Measurements from ENCODE around the gene TRIP11. TPM values are rescaled to one million over a fixed set of nuclear protein-coding genes. Genes with fewer than 3 reads are reported as not detected.

Gene TRIP11
- total RNA-seq, 1 experiment from 2014 or later = 8.8 TPM

DNA sequence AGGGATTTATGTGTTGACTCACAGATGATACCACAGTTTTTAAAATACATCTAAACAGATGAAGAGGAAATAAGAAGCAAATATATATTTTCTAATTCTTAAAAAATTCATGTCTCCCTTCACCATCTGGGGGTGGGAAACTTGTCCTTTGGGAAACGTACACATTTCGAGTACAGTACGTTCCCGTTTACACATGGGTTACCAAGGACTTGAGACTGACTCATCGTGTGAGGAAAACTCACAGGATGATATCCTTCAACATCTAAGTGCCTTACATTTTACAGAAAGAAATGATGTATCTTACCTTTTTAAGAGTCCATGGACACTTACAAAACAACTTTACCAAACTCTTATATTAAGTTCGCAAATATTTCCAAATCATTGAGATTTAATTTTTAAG, 76.4 kb downstream of the TRIP11 start:
- no peak for DNase-seq (ENCODE audit: low spot score)
- in situ Hi-C loops (cut with HindIII; ENCODE audit: low sequenced_read_pairs) = no loop called here

DNA sequence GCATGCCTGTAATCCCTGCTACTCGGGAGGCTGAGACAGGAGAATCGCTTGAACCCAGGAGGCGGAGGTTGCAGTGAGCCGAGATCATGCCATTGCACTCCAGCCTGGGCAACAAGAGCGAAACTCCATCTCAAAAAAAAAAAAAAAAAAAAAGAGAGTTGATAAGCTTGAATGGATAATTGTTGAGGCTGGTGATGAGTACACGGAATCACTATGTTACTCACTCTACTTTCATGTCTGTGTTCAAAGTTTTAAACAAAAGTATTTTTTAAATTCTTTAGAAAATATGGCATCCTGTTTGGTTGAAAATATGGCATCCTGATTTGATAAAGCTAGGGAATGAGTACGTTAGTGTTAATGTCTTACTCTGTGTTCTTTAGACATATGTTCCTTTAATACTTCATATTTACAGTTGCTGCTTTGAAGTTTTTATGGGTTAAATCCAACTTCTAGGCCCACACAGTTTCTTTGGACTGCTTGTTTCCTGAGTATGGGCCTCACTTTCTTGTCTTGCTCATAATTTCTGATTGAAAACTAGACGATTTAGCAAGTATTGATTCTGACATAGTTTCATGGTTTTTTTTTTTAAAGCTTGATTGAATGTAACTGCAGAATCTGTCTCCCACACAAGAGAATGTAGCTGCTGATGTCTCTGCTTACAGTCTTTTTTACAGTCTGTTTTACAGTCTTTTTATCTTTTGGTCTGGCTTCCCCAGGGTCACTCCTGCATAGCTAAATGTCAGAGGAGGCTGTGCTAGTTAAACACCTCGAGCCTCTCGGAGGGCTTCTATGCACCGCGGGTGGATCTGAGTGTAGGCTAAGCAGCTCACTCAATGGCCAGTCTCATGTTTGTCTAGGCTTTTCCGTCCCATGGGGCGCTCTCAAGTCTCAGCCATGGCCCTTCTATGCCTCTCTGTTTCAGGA, 78.3 kb downstream of the TRIP11 start:
- in situ Hi-C loops (cut with HindIII; ENCODE audit: low sequenced_read_pairs) = no loop called here
- no peak for DNase-seq (ENCODE audit: low spot score)

DNA sequence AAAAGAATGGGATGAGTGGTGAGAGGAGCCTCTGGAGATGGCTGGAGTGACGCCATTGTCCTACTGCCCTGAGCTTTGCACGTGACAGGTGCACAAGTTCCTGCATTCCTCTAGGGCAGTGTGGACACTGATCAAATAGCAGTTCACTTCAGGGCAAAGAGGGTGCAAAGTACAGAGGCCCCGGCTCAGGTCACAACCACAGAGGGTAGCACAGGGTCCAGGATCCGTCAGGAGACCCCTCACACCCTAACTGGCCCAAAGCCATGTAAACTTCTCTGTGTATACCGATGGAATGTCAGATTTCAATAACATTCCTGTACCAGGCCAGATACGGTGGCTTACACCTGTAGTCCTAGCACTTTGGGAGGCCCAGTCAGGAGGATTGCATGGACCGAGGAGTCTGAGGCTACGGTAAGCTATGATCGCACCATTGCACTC, 82.0 kb downstream of the TRIP11 start:
- in situ Hi-C loops (cut with HindIII; ENCODE audit: low sequenced_read_pairs) = no loop called here
- no peak for DNase-seq (ENCODE audit: low spot score)

DNA sequence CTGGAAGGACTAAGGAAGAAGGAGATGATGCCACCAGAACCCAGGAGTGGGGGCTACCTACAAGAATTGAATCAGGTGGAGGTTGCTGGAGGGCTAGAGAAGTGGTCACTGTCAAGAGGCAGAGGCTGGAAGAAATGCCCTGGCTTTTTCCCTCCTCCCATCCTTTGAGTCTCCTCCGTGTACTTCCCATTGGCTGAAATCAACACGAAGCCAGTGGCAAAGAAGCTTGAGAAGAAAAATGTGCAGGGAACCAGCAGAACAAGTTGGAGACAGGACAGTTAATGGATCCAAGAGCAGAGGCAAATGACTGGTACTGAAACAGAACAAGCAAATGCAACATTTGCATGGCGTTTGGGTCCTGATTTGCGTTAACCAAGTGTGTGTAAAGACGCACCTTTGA, 83.2 kb downstream of the TRIP11 start:
- no peak for DNase-seq (ENCODE audit: low spot score)
- in situ Hi-C loops (cut with HindIII; ENCODE audit: low sequenced_read_pairs) = no loop called here

DNA sequence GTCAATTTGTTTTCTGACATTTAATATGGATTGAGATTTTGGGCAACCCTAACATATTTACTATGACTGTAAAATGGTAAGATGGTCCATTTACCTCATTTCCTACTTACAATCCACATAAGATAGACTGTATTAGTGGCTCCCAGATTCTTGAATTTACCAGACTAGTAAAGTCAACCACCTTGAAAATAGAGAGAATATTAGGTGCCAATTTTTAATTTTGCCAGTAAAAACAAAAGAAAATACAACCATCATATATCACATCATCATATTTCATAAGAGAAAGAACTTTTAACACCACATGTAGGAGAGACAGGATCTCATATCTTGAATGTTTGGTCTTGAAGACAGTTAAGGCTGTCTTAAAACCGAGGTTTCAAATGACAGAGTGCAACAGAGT, 84.7 kb downstream of the TRIP11 start:
- DNase-seq (ENCODE audit: low spot score) = no peak
- in situ Hi-C loops (cut with HindIII; ENCODE audit: low sequenced_read_pairs) = no loop called here

DNA sequence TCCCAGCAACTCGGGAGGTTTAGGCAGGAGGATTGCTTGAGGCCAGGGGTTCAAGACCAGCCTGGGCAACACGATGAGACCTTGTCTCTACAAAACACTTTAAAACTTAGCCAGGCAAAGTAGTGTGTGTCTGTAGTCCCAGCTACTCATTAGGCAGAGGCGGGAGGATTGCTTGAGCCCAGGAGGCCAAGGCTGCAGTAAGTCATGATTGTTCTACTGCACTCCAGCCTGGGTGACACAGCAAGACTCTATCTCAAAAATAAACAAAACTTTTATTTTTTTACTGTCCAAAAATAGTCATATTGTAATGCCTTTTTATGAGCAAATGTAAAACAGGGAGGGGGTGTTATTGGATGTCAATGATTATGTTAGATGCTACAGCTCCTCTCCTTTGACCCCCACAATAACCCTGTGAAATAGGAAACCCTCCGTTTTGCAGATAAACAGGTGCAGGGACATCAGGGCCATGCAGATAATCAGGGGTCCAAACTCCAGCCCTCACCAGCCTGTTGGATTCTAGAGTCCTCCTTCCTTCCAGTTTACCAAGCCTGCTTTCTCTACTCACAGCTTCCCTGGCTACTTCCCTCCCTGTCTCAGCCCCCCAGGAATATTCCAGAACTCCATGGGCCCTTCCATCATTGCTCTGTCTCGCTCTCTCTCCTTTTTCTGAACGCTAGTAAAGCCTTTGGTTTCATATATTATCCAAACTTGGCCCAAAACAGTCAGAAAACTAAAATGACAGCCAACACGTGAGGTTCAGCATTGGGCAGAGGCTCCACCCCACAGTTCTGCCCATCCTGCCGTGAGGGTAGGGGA, 86.5 kb downstream of the TRIP11 start:
- DNase-seq (ENCODE audit: low spot score) = no peak
- in situ Hi-C loops (cut with HindIII; ENCODE audit: low sequenced_read_pairs) = no loop called here

DNA sequence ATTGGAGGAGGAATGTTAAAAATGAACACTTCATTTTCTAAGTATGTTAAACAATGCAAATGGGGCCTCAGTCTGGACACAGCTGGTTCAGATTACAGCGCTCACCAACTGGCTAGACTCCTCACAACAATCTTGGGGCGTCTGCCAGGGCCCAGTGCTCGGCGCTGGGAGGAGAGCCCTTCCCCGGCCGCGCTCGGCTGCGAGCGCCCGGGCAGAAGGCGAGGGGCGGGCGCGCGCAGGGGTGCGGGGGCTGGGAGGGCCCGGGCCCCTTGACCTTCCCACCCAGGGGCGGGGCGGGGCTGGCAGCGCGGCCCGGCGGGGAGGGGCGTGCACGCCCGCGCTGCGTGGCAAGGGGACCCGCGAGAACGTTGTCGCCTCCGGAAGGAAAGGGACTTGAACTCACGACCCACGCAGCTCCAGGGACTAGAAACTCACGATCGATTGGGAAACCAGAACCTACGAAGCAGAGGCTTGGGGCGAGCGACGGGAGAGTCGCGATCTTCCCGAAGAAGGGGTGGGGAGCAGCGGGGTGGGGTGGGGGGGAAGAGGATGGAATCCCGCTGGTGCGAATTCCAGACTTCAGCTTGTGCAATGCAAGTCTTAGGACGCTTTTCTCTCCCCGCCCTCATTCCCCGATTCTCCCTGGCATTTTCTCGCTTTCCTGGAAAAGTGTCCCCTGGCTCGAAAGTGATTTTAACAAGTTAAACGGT, 92.2 kb downstream of the TRIP11 start, which contains the start of gene FBLN5:
FBLN5 (minus strand) TSS at position 220 of the 710 bp plus-strand sequence. CDS start 465 bp downstream, outside the sequence.
- in situ Hi-C loops (cut with HindIII; ENCODE audit: low sequenced_read_pairs) = no loop called here
- no peak for DNase-seq (ENCODE audit: low spot score)

DNA sequence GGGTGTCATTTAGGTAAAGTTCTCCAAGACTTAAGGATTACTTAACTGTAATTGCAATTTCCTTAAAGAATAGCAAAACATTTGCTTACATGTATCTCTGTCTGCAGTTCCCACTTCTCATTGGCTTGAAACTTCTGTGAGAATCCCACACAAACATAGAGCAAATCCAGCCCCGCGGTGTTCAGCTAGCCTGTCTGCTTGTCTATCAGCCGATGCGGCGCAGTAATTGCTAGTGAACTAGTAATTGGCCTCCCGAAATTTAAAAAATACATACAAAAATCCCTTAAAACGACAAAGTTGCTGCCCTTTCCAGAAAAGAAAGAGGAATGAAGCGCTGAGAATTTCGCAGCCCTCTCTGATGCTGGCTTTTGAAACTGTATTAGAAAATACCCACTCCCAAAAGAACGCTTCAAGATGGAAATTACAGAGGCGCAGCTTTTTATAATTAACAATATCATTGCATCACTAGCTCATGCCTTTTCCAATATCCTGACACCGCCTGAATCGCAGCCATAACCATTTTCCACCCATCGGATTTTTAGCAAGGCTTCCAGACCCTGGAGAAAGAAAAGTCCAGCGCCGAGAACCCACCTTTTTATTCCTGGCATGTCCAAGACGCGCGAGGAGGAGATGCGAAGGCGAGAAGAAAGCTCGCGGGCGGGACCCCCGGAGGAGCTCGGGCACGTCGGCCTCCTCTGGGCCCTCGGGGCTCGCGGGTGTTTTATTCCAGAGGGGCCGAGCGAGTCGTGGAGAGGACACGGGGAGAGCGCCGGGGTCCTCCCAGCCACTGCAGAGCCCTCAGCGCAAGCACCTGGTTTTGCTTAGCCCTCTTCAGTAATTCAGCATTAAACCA, 93.0 kb downstream of the TRIP11 start:
- in situ Hi-C loops (cut with HindIII; ENCODE audit: low sequenced_read_pairs) = no loop called here
- DNase-seq (ENCODE audit: low spot score) = no peak

DNA sequence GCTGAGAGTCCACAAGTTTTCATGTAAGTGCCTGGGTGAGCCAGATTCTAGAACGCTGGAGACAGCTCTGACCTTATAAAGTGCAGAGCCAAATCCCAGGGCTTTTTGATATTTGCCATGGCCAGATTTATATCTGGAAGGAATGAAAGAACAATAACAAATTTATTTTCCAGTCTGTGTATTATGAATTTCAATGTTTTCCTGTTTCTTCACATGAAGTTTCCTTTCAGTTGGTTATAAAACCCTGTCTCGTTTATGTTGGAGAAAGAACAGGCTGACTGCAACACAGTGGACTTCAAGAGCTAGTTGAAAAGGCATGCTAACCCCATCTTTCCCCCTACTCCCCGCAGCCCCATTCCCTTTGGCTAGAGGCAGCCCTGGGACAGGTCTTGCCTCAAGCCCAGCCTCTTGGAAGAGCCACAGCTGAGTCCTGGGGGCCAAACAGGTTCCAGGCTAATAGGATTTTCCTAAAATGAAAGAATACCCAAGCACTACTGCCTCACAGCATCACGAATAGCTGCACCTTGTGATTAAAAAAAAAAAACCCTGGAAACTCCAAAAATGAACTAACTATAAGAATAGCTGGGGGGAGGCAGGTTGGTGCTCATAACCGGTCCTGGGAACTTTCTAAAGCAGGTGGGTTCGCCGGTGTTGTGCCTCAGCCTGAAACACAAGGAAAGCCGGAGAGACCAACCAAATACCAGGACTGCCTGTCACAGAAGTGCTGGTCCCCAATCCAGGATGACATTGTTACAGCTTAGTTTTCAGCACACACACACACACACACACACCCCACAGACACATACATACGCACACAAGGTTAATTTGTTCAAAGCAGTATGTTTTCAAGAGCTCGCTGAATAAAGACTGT, 93.9 kb downstream of the TRIP11 start:
- in situ Hi-C loops (cut with HindIII; ENCODE audit: low sequenced_read_pairs) = no loop called here
- DNase-seq (ENCODE audit: low spot score) = no peak

DNA sequence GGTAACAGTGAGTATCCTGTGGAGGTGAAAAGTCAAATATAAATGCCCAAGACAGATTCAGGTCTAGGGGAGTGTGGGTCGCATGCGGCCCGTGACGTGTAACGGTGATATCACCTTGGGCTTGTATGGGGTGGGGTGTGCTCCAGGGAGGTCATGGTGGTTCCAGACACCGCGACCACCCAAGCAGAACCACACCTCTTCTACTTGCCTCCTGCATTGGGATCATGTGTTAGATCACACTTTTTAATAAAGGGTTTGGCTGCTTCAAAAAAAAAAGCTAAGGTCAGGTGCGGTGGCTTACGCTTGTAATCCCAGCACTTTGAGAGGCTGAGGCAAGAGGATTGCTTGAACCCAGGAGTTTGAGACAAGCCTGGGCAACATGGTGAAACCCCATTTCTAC, 96.9 kb downstream of the TRIP11 start:
- in situ Hi-C loops (cut with HindIII; ENCODE audit: low sequenced_read_pairs) = no loop called here
- no peak for DNase-seq (ENCODE audit: low spot score)

DNA sequence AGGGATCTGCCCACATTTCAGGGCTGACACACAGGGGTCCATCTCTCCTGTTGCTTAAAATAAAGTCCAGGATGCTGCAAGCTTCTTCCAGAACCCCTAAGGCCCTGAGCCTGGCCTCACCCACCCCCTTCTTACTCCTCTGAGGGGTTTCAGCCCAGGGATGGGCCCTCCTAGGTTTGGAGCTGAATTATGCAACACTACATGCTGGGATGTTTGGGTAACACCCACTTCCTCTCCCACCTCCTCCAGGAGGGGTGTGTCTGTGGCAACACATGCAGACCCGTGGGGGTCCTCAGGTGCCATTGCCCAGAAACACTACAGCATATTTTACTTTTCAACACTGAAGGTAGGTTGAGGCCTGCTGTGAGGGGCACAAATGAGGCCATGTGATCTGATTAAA, 97.7 kb downstream of the TRIP11 start:
- no peak for DNase-seq (ENCODE audit: low spot score)
- in situ Hi-C loops (cut with HindIII; ENCODE audit: low sequenced_read_pairs) = no loop called here

DNA sequence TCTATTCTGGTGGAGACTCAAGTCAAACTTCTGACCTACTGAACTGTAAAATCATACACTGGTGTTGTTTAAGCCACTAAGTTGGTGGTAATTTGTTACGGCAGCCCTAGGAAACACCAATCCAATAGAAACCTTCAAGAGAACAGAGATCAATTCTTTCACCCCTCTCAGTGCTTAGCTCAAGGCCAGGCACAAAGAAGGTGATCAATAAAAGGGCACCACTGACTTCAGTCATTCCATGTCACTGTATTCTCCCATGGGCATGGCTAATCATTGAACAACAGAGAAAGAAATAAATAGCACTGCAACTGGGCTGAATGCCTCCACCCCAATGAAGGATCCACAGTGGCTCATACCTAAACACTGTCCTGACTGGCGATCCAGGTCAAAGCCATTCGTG, 99.7 kb downstream of the TRIP11 start:
- in situ Hi-C loops (cut with HindIII; ENCODE audit: low sequenced_read_pairs) = no loop called here
- DNase-seq (ENCODE audit: low spot score) = no peak

DNA sequence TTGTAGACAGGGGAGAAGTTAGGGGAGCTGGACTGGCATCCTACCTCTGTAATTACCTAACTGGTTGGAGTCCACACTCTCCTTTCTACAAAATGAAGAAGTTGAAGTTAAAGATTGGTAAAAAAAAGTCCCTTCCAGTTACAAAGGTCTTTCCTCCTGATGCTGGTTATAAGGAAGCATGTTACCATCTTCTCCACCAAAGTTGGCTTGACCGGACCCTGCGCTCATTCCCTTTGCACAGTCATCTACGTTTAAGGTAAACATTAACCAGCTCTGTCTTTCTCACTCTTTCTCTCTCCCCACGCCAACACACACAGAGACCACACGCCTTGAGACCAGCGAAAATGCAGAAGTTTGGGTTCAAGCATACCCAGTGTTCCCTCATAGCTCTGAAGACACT, 104.3 kb downstream of the TRIP11 start:
- DNase-seq (ENCODE audit: low spot score) = no peak
- in situ Hi-C loops (cut with HindIII; ENCODE audit: low sequenced_read_pairs) = no loop called here

DNA sequence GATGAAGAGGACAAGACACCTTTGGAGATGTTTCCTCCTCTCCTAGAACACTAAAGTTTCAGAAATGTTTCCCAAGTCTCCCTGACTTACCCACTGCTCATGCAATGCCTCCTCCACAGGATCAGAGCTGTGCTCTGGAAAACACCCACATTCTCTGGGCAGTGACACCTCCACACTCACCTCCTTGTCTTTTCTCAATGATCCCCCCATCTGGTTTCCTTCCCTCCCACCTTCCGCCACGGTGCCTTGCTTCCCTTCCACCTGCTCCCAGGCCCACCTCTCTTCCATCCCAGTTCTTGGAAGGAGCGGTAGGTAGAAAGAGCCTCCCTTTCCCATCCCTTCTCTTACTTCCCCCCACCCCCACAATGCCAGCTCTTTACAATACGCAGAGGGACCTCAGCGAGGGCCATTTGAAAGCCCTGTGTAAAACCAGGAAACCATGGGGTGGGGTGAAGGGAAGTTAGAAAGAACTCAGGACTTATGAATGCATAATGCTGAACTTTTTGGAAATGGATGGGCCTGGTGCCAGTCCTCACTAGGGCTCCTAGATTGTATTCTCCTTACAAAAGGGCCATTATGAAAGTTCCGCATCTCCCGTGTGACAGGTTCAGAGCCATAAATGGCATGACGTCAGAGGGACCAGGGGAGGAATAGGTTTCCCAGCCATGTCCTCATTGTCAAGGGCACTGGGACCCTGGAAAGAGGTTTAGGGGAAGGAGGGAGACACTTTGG, 105.1 kb downstream of the TRIP11 start:
- in situ Hi-C loops (cut with HindIII; ENCODE audit: low sequenced_read_pairs) = no loop called here
- no peak for DNase-seq (ENCODE audit: low spot score)

DNA sequence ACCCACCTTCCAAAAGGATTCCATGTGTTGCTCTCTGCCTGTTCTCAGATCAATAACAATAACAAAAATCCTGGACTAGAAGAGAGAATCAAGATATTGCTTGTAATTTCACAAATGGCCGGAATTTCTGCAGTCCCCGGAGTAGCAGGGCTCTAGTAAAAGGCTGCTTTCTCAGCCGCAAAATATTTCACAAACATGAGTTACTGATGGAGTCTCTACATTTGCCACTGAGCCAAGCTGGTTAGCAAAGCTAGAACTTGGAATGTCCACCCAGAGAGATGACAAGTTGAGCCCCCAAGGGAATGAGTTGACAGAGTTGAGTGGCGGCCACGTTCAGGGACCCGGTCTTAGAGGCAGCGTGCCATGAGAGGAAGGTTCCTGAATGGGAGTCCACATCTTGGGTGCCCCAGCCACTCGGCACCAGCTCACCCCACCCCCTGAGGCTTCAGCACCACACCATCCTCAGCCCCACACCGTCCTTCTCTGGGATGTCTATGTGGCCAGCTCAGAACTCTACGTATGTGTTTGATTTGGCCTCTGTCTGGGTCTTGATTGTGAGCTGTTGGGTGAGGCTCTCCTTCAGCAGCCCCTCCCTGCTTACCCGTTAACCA, 108.3 kb downstream of the TRIP11 start:
- DNase-seq (ENCODE audit: low spot score) = no peak
- in situ Hi-C loops (cut with HindIII; ENCODE audit: low sequenced_read_pairs) = no loop called here

DNA sequence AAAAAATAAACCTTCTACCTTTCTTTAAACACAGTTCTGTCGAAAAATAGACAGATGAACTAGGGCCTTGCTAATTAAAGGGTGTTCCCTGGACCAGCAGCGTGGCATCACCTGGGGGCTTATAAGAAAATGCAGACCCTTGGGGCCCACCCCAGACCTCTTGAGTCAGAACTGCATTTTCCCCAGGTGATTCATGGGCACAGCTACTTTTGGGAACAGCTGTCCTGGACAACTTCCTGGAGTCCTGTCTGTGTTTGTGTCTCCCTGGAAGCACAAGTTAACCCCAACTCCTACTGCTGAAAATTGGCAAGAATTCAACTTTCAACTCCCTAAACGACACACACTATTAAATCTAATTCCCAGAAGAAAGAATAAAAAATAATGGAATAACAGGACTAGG, 110.2 kb downstream of the TRIP11 start:
- DNase-seq (ENCODE audit: low spot score) = no peak
- in situ Hi-C loops (cut with HindIII; ENCODE audit: low sequenced_read_pairs) = no loop called here

DNA sequence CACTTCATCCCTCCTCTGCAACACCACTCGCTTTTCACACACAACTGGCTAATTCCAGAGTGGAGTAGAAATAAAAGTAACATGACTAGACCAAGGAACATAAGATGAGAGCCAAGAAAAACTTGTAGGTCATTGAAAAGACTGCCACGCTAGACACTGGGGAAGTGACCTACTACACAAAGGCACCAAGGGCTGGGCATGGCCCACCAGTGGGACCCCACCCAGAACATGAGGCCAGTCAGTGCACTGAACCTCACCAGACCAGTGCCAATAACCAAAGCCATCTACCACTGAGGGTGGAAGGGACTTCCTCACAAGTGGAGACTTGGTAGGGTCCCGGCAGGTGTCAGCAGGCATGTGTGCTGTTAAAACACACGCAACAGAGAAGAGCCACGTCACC, 112.1 kb downstream of the TRIP11 start:
- no peak for DNase-seq (ENCODE audit: low spot score)
- in situ Hi-C loops (cut with HindIII; ENCODE audit: low sequenced_read_pairs) = no loop called here
